Measurements from ENCODE around the gene CD99L2. TPM values are rescaled to one million over a fixed set of nuclear protein-coding genes. Genes with fewer than 3 reads are reported as not detected.

Gene CD99L2
- total and polyA plus RNA-seq, 10 donors: 8.2 to 51.8 (median 31.8) TPM

DNA sequence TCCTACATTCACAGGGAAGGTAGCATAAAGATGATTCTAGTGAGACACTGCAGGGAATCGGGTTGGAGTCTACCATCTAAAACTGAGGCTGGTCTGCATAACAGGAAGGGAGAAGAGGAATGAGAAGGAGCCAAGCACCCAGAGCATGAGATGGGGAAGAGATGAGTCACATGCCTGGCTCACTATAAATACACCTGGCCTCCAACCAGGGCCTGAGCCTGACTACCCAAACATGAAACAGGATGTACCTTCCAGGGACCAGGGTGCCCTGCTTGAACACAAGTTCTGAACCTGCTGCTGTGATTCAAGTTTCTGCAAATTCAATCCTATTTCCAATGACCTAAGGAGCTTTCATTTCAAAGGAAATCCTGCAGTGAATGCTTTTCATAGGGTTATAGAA is 24.9 kb downstream of the CD99L2 start:
- no peaks in the 10 kb centered on the region for H3K36me3 ChIP-seq
- H3K27me3 ChIP-seq (replicated peaks in 1 of 7): no peaks in the 10 kb centered on the region
- no peak overlapping the region for H3K27ac ChIP-seq
- TF ChIP-seq, protein P1, sequence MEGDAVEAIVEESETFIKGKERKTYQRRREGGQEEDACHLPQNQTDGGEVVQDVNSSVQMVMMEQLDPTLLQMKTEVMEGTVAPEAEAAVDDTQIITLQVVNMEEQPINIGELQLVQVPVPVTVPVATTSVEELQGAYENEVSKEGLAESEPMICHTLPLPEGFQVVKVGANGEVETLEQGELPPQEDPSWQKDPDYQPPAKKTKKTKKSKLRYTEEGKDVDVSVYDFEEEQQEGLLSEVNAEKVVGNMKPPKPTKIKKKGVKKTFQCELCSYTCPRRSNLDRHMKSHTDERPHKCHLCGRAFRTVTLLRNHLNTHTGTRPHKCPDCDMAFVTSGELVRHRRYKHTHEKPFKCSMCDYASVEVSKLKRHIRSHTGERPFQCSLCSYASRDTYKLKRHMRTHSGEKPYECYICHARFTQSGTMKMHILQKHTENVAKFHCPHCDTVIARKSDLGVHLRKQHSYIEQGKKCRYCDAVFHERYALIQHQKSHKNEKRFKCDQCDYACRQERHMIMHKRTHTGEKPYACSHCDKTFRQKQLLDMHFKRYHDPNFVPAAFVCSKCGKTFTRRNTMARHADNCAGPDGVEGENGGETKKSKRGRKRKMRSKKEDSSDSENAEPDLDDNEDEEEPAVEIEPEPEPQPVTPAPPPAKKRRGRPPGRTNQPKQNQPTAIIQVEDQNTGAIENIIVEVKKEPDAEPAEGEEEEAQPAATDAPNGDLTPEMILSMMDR (IDR thresholded peaks at IDR 0.05 in 8 of 11, conservative IDR thresholded peaks at IDR 0.05 in 3 of 11): no peak
- TF ChIP-seq POLR2A (IDR thresholded peaks at IDR 0.05): no peak
- TF ChIP-seq POLR2AphosphoS5 (IDR thresholded peaks at IDR 0.05): no peak
- no peak overlapping the region for H3K4me3 ChIP-seq
- DNase-seq: no peak
- peaks cover 0 to 13% (median 0%) of the 10 kb centered on the region in 6 donors for H3K4me1 ChIP-seq
- WGBS, 5 donors: 83 to 100% (median 89%) methylated on average over 1 of the region's 1 CpG
- H3K9me3 ChIP-seq: no peaks in the 10 kb centered on the region
- intact Hi-C loops (cut with DNase I; ENCODE audit: low total_unique reads): no loop called here

DNA sequence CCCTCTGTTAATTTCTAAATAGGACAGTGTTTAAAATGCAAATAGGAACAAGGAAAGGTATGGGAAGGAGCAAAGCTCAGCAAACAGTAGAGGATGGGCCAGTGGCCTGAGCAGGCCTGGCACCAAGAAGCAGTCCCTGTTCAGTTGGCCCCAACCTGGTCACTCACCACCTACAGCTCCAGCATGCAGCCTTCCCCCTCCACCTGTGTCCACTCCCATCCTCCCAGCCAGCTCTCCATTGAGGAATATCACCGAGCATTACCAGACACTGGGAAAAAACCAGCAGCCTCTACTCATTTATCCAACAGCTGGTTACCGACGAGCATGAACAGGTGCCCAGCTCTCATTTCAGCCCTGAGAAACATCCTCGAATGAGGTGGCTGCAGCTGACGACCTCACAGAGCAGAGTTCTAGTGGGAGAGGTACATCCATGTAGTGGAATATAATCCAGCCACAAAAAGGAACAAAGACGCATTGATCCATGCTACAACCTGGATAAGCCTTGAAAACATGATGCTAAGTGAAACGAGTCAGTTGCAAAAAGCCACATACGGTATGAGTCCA is 25.6 kb downstream of the CD99L2 start:
- Histone ChIP-seq H3K27me3 (replicated peaks in 1 of 7) (no peaks in the 10 kb centered on the region), H3K9me3 (no peaks in the 10 kb centered on the region), H3K27ac (no peak overlapping the region), H3K4me3 (no peak overlapping the region), H3K4me1 (peaks cover 0 to 13% (median 0%) of the 10 kb centered on the region in 6 donors), H3K36me3 (no peaks in the 10 kb centered on the region)
- DNase-seq: no peak
- WGBS, 5 donors: 80 to 94% (median 94%) methylated on average over 8 of the region's 8 CpGs
- intact Hi-C loops (cut with DNase I; ENCODE audit: low total_unique reads): no loop called here
- TF ChIP-seq POLR2A (IDR thresholded peaks at IDR 0.05) (no peak), POLR2AphosphoS5 (IDR thresholded peaks at IDR 0.05) (no peak)
- TF ChIP-seq, protein P1 (IDR thresholded peaks at IDR 0.05 in 8 of 11, conservative IDR thresholded peaks at IDR 0.05 in 3 of 11): no peak

DNA sequence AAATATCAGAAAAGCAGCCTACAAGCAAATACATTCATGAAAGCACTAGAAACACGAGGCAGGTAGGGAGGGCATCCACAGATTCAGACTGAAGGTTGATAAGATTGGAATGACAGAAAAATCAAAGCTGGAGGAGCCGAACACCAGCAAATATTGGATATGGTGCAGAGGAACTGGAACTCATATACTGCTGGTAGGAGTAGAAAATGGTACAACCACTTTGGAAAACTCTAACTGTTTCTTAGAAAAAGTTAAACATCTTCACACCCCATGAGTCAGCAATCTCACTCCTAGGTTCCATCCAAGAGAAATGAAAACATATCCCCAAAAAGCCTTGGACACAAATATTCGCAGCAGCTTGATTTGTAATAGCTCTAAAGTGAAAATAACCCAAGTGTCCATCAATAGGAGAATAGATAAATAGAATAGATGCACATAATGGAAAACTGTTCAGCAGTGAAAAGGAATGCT is 27.1 kb downstream of the CD99L2 start:
- H3K4me1 ChIP-seq: peaks cover 0 to 13% (median 0%) of the 10 kb centered on the region in 6 donors
- no peaks in the 10 kb centered on the region for H3K27me3 ChIP-seq (replicated peaks in 1 of 7)
- TF ChIP-seq, protein P1 (IDR thresholded peaks at IDR 0.05 in 8 of 11, conservative IDR thresholded peaks at IDR 0.05 in 3 of 11): no peak
- TF ChIP-seq POLR2A (IDR thresholded peaks at IDR 0.05) (no peak), POLR2AphosphoS5 (IDR thresholded peaks at IDR 0.05) (no peak)
- H3K27ac ChIP-seq: peak overlapping the region in 3 of 8 donors; percentile 15 to 26 (median 17)
- H3K9me3 ChIP-seq: no peaks in the 10 kb centered on the region
- H3K4me3 ChIP-seq: no peak overlapping the region
- intact Hi-C loops (cut with DNase I; ENCODE audit: low total_unique reads): no loop called here
- H3K36me3 ChIP-seq: no peaks in the 10 kb centered on the region
- 63 to 95% (median 85%) methylated on average over 3 of the region's 3 CpGs for WGBS, 5 donors
- no peak for DNase-seq

DNA sequence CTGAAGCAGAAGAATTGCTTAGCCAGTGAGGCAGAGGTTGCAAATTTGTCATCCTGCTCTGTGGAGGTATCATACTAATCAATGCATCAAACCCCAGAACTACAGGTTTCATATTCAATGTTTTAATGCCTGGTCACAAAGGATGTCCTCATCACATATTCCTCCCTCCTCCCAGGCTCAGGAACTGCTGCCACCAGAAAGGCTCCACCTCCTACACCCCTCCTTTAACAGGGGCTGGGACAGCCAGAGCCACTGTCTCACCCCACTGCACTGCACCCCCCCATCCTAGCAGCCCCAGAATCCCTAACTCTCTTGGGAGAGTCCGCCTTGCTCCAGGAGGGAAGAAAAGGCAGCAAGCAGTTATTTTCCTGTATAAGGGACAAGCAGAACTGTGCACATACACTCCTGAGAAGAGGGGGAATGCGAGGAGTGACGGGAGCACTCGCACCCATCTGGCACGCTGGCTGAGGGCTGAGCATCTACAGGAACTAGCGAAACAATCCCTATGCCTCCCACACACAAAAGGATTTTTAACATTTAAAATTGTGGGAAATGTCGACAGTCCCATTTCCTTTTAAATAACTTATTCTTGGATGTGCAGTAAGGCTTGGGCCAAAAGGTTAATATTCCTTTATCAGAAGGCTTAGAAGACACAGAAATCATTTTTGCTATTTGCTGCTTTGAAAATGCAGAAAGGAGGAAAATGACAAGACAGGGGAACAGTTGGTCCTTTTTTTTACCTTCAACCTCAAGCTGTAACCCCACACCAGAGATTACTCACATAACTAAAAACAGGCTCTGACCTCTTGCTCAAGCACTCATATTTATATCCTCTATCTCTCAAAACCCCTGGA is 27.8 kb downstream of the CD99L2 start:
- TF ChIP-seq POLR2AphosphoS5 (IDR thresholded peaks at IDR 0.05): no peak
- DNase-seq: no peak
- Histone ChIP-seq H3K4me1 (peaks cover 0 to 13% (median 0%) of the 10 kb centered on the region in 6 donors), H3K9me3 (no peaks in the 10 kb centered on the region), H3K4me3 (no peak overlapping the region), H3K36me3 (peaks cover 0 to under 1% (median 0%) of the 10 kb centered on the region in 6 donors), H3K27ac (peak overlapping the region in 5 of 8 donors; percentile 15 to 40 (median 34)), H3K27me3 (replicated peaks in 1 of 7) (no peaks in the 10 kb centered on the region)
- intact Hi-C loops (cut with DNase I; ENCODE audit: low total_unique reads): no loop called here
- WGBS, 5 donors: 69 to 85% (median 78%) methylated on average over 5 to 7 of the region's 7 CpGs

Measured in spleen (tissue), 11 donors.